ENCODE measurements around the gene NT5M.

DNA sequence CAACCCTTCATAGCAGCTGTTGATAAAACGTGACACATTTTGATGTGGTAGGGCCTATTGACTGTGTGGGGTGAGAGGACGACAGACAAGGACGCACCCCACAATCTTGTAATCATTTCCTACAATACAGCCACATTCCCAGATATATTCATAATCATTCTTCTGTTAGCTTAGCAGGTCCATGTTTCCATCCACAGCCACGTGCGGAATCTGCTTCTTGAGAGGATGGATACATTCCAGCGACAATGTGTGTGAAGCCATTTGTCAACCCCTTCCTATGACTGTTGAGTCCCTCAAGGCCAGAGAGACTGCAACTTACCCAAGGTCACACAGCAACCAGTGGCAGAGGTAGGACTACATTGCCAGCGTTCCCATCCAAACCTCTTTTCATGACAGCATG lies 13.5 kb upstream of the NT5M start:
- TF ChIP-seq CTCF (IDR thresholded peaks at IDR 0.05) (no peak), EZH2 (IDR thresholded peaks at IDR 0.05) (no peak)
